ENCODE data around the gene ANKRD65.

DNA sequence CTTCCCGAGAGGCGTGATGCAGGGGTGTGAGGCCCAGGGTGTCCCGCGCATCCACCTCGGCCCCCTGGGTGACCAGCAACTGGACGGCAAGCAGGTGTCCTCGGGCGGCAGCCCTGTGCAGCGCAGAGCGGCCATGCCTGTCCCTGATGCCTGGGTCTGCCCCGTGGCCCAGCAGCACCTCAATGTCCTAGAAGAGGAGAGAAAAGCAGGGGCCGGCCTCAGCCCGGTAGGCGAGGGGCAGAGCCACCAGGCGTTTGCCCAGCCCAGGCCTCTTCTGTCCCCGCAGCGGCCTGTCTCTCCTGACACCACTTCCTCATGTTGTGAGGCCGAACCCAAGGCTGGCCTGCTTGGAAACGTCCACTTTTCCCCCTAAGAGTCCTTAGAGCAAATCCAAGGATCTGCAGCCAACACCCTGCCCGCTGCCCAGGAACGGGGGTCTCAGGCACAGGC is 1.7 kb downstream of the ANKRD65 start:
- TF ChIP-seq POLR2A (IDR thresholded peaks at IDR 0.05; ENCODE audit: low read length), result no peak
- no peak for TF ChIP-seq GATA1 (IDR thresholded peaks at IDR 0.05; ENCODE audit: low read depth, low read length)

Data from erythroblast (primary cell).